GM23248 (cell line): ENCODE results near the gene KRT37. TPM values are rescaled to one million over a fixed set of nuclear protein-coding genes. Genes with fewer than 3 reads are reported as not detected.

Source experiments
- DNase-seq: peaks from one replicate; pipeline ENCODE4 v3.0.0-alpha.2; 2015
- H2AFZ ChIP-seq: fragments of 200-600 bp; sonication (generic); 2 replicates; pipeline ENCODE4 v1.6.1; 2016; ENCODE audit warnings: antibody characterized with exemption
- H3F3A ChIP-seq: fragments of 200-600 bp; sonication (generic); 2 replicates; pipeline ENCODE4 v1.6.1; 2016; ENCODE audit warnings: mild to moderate bottlenecking, antibody characterized with exemption, mixed run types; ENCODE audit not compliant: insufficient read depth
- H3K27ac ChIP-seq: fragments of 200-600 bp; sonication (generic); 2 replicates; pipeline ENCODE4 v1.5.1; 2016; ENCODE audit warnings: mild to moderate bottlenecking
- H3K27me3 ChIP-seq: fragments of 200-600 bp; sonication (generic); replicated peaks from 2 replicates; pipeline ENCODE4 v1.6.1; 2016; ENCODE audit warnings: mild to moderate bottlenecking; ENCODE audit not compliant: insufficient read depth
- H3K36me3 ChIP-seq: fragments of 200-600 bp; sonication (generic); 2 replicates; pipeline ENCODE4 v1.6.1; 2016; ENCODE audit warnings: low read depth, mild to moderate bottlenecking
- H3K4me1 ChIP-seq: fragments of 200-600 bp; sonication (generic); 2 replicates; pipeline ENCODE4 v1.6.1; 2016; ENCODE audit warnings: mild to moderate bottlenecking; ENCODE audit not compliant: insufficient read depth
- H3K4me2 ChIP-seq: fragments of 200-600 bp; sonication (generic); one replicate; pipeline ENCODE4 v1.6.1; 2016; ENCODE audit warnings: mild to moderate bottlenecking; ENCODE audit not compliant: unreplicated experiment
- H3K4me3 ChIP-seq: fragments of 200-600 bp; sonication (generic); 2 replicates; pipeline ENCODE4 v1.5.1; 2016; ENCODE audit warnings: mild to moderate bottlenecking
- H3K79me2 ChIP-seq: fragments of 200-600 bp; sonication (generic); 2 replicates; pipeline ENCODE4 v1.6.1; 2016; ENCODE audit warnings: mild to moderate bottlenecking; ENCODE audit not compliant: insufficient read depth
- H3K9ac ChIP-seq: fragments of 200-600 bp; sonication (generic); 2 replicates; pipeline ENCODE4 v1.6.1; 2016; ENCODE audit warnings: mild to moderate bottlenecking
- H3K9me2 ChIP-seq: fragments of 200-600 bp; sonication (generic); 2 replicates; pipeline ENCODE4 v1.6.1; 2016; ENCODE audit warnings: mixed run types, mild to moderate bottlenecking, moderate library complexity; ENCODE audit not compliant: insufficient read depth
- H3K9me3 ChIP-seq: fragments of 200-600 bp; sonication (generic); one replicate; pipeline ENCODE4 v1.6.1; 2017; ENCODE audit warnings: low read depth
- H4K20me1 ChIP-seq: fragments of 200-600 bp; sonication (generic); 2 replicates; pipeline ENCODE4 v1.6.0; 2016; ENCODE audit not compliant: insufficient read depth
- EZH2 ChIP-seq: fragments of 200-600 bp; sonication (generic); IDR thresholded peaks from 2 replicates; pipeline ENCODE4 v1.6.1; 2018; ENCODE audit warnings: antibody characterized with exemption, mild to moderate bottlenecking; ENCODE audit not compliant: insufficient read depth, poor library complexity, severe bottlenecking
- EZH2phosphoT487 ChIP-seq: fragments of 200-600 bp; sonication (generic); IDR thresholded peaks from 2 replicates; pipeline ENCODE4 v1.6.1; 2018; ENCODE audit warnings: antibody characterized with exemption, moderate library complexity, mild to moderate bottlenecking, low read depth; ENCODE audit not compliant: insufficient read depth
- WGBS, 2 experiments: methylation state at CpG; one replicate each; pipeline ENCODE4 v1.1.6; 2015 to 2017; ENCODE audit warnings: low lambda C conversion rate in 2 of 2, low coverage in 1 of 2; ENCODE audit errors: missing lambda C conversion rate in 2 of 2; 5-methylcytosine and 5-hydroxymethylcytosine counted together
- in situ Hi-C: fragments of 300-500 bp; cut with MboI; formaldehyde crosslinking; loops from 2 replicates; pipeline ENCODE4 v1.15.0; 2020
- polyA plus RNA-seq: library from polyadenylated mRNA; unstranded; fragments of >200 nt; fragmentation: Nextera tagmentation; extraction: Ambion mirVana; gene quantifications from 2 replicates; pipeline ENCODE4 v1.2.1, GENCODE V29; 2016
- total RNA-seq: library from RNA; depleted of rRNA; stranded (reverse); fragments of >200 nt; shearing (Covaris generic); gene quantifications from 2 replicates; pipeline ENCODE4 v1.2.3, GENCODE V29; 2014; rRNA removed

KRT37 gene
- total RNA-seq (not detected in 2 replicates), polyA plus RNA-seq (not detected in 2 replicates)

- Histone ChIP-seq H3F3A (no peaks in the 10 kb centered on the region), H3K27me3 (no peaks in the 10 kb centered on the region), H3K9ac (no peak within 1 kb of the TSS), H2AFZ (no peak within 1 kb of the TSS), H3K27ac (no peak within 1 kb of the TSS), H3K36me3 (no peaks in the 10 kb centered on the region), H3K9me3 (no peaks in the 10 kb centered on the region), H3K79me2 (no peaks in the 10 kb centered on the region), H3K4me1 (peaks cover 20% of the 10 kb centered on the region), H3K9me2 (no peaks in the 10 kb centered on the region), H3K4me2 (no peak within 1 kb of the TSS), H4K20me1 (no peaks in the 10 kb centered on the region), H3K4me3 (no peak within 1 kb of the TSS)
- 75 to 85% methylated on average over 13 of the region's 13 CpGs for WGBS, 2 experiments
- in situ Hi-C loops: no loop called here
- TF ChIP-seq EZH2 (no peak), EZH2phosphoT487 (no peak)
- DNase-seq: no peak
These were observed at the start of gene KRT37 for GRCh38 chr17:41424111-41424635. KRT37 (minus strand) TSS chr17:41424585; CDS start chr17:41424523, 62 bp downstream.

- Histone ChIP-seq H4K20me1 (no peaks in the 10 kb centered on the region), H3F3A (0 out of 2 replicates have a peak, but pooled peaks cover 3% of the 10 kb centered on the region), H3K9me2 (no peaks in the 10 kb centered on the region), H2AFZ (no peak overlapping the region), H3K4me3 (no peak overlapping the region), H3K36me3 (no peaks in the 10 kb centered on the region), H3K27me3 (peaks cover 8% of the 10 kb centered on the region; the same call in 1 of the 2 replicates), H3K27ac (no peak overlapping the region), H3K79me2 (no peaks in the 10 kb centered on the region), H3K9me3 (peaks cover 2% of the 10 kb centered on the region), H3K4me1 (peaks cover 12% of the 10 kb centered on the region), H3K4me2 (no peak overlapping the region), H3K9ac (no peak overlapping the region)
- no peak for TF ChIP-seq EZH2
- no peak for TF ChIP-seq EZH2phosphoT487
- in situ Hi-C loops: no loop called here
- DNase-seq: no peak
These were observed 44.0 kb upstream of the KRT37 start for GRCh38 chr17:41468346-41468745.

- in situ Hi-C loops: no loop called here
- H3F3A ChIP-seq: 0 out of 2 replicates have a peak, but pooled peaks cover 3% of the 10 kb centered on the region
- H3K79me2 ChIP-seq: no peaks in the 10 kb centered on the region
- H3K36me3 ChIP-seq: no peaks in the 10 kb centered on the region
- H4K20me1 ChIP-seq: no peaks in the 10 kb centered on the region
- peaks cover 12% of the 10 kb centered on the region for H3K4me1 ChIP-seq
- H3K9me3 ChIP-seq: peaks cover 2% of the 10 kb centered on the region
- H2AFZ ChIP-seq: no peak overlapping the region
- H3K9ac ChIP-seq: no peak overlapping the region
- TF ChIP-seq EZH2phosphoT487 (no peak), EZH2 (no peak)
- 47 to 69% methylated on average over 4 of the region's 4 CpGs for WGBS, 2 experiments
- no peak overlapping the region for H3K4me3 ChIP-seq
- no peak overlapping the region for H3K4me2 ChIP-seq
- peak; percentile 56 for DNase-seq
- H3K9me2 ChIP-seq: no peaks in the 10 kb centered on the region
- no peak overlapping the region for H3K27ac ChIP-seq
- H3K27me3 ChIP-seq: peaks cover 12% of the 10 kb centered on the region; the same call in 1 of the 2 replicates
These were observed 43.2 kb upstream of the KRT37 start for GRCh38 chr17:41467561-41467960.

- Histone ChIP-seq H3K27ac (no peak within 1 kb of the TSS), H3K79me2 (no peaks in the 10 kb centered on the region), H3K4me3 (no peak within 1 kb of the TSS), H3K27me3 (peaks cover 15% of the 10 kb centered on the region; the same call in 1 of the 2 replicates), H3K9me2 (no peaks in the 10 kb centered on the region), H3K9me3 (peaks cover 2% of the 10 kb centered on the region), H3K36me3 (no peaks in the 10 kb centered on the region), H3F3A (0 out of 2 replicates have a peak, but pooled peaks cover 3% of the 10 kb centered on the region), H3K4me1 (peaks cover 12% of the 10 kb centered on the region), H3K9ac (no peak within 1 kb of the TSS), H4K20me1 (no peaks in the 10 kb centered on the region), H3K4me2 (no peak within 1 kb of the TSS), H2AFZ (no peak within 1 kb of the TSS)
- WGBS, 2 experiments: 93% methylated on average over 14 of the region's 14 CpGs
- TF ChIP-seq EZH2: no peak
- no peak for TF ChIP-seq EZH2phosphoT487
- in situ Hi-C loops: no loop called here
- no peak for DNase-seq
These were observed 42.6 kb upstream of the KRT37 start, which contains the start of gene KRT32 for GRCh38 chr17:41466988-41467387. KRT32 (minus strand) TSS chr17:41467386; CDS start chr17:41467325, 61 bp downstream.
